Panc1 (cell line): ENCODE results near the gene ATP2B2. TPM values are rescaled to one million over a fixed set of nuclear protein-coding genes. Genes with fewer than 3 reads are reported as not detected.

Experiments used
- ATAC-seq: fragments of 200-7000 bp; cut with Tn5 transposase; 2 replicates; pipeline ENCODE4 v1.9.1; 2020; ENCODE audit warnings: mild to moderate bottlenecking, moderate library complexity
- BruUV-seq: library from RNA; stranded (reverse); fragments of 400-500 nt; replicated peaks from 2 replicates; lab custom pipeline; 2021; lab: Mats Ljungman, UMichigan
- CTCF ChIA-PET: fragments of 300-600 bp; sonication (Branson Sonifier 250); formaldehyde crosslinking; loops from one replicate; lab custom pipeline; 2022; ENCODE audit warnings: antibody characterized with exemption; lab: Charles Lee
- POLR2A ChIA-PET: fragments of 300-600 bp; sonication (Branson Sonifier 250); formaldehyde crosslinking; loops from one replicate; lab custom pipeline; 2022; ENCODE audit warnings: antibody characterized with exemption; lab: Charles Lee
- DNase-seq: peaks from one replicate; pipeline ENCODE4 v3.0.0-alpha.2; 2010; ENCODE audit warnings: low read depth, low spot score
- H3K27ac ChIP-seq: 2 replicates; pipeline ENCODE4 v1.5.1; 2011; ENCODE audit warnings: mild to moderate bottlenecking, low read length, inconsistent platforms
- H3K27me3 ChIP-seq: fragments of 200-500 bp; sonication (Bioruptor generic); 2 replicates; pipeline ENCODE4 v1.6.0; 2014; ENCODE audit warnings: low read length, inconsistent platforms; ENCODE audit not compliant: control insufficient read depth, insufficient read depth
- H3K36me3 ChIP-seq: fragments of 200-500 bp; sonication (Bioruptor generic); 2 replicates; pipeline ENCODE4 v1.5.1; 2014; ENCODE audit warnings: inconsistent platforms, mild to moderate bottlenecking, low read length, moderate library complexity; ENCODE audit not compliant: control insufficient read depth, insufficient read depth
- H3K4me1 ChIP-seq: 2 replicates; pipeline ENCODE4 v1.5.1; 2011; ENCODE audit warnings: inconsistent platforms, mild to moderate bottlenecking, low read length, moderate library complexity; ENCODE audit not compliant: control insufficient read depth, insufficient read depth
- H3K4me3 ChIP-seq, 2 experiments: 2 replicates each; pipeline ENCODE4 v1.5.1; 2011 to 2012; ENCODE audit warnings: low read depth in 2 of 2, low read length in 2 of 2, mild to moderate bottlenecking in 2 of 2, inconsistent platforms in 1 of 2, moderate library complexity in 1 of 2
- H3K9me3 ChIP-seq: fragments of 200-500 bp; sonication (Bioruptor generic); 2 replicates; pipeline ENCODE4 v1.5.1; 2014; ENCODE audit warnings: low read depth, mild to moderate bottlenecking, inconsistent platforms, low read length, moderate library complexity; ENCODE audit not compliant: control insufficient read depth, insufficient read depth
- CTCF ChIP-seq: fragments of 450-650 bp; IDR thresholded peaks from 2 replicates; pipeline ENCODE4 v1.5.1; 2017; ENCODE audit warnings: mild to moderate bottlenecking
- POLR2AphosphoS5 ChIP-seq: IDR thresholded peaks from 2 replicates; pipeline ENCODE4 v1.6.1; 2012; ENCODE audit warnings: mild to moderate bottlenecking, low read depth, low read length, moderate library complexity
- REST ChIP-seq, 2 experiments: IDR thresholded peaks; 2 replicates each; pipeline ENCODE4 v1.6.1; 2011 to 2012; ENCODE audit warnings: low read depth in 2 of 2, control low read depth in 1 of 2, low read length in 1 of 2, mild to moderate bottlenecking in 1 of 2, moderate library complexity in 1 of 2; ENCODE audit not compliant: insufficient read depth in 1 of 2
- SIN3A ChIP-seq: IDR thresholded peaks from 2 replicates; pipeline ENCODE4 v1.6.1; 2012; ENCODE audit warnings: low read depth, mild to moderate bottlenecking, low read length, moderate library complexity, borderline replicate concordance; ENCODE audit not compliant: insufficient read depth
- TCF7L2 ChIP-seq: IDR thresholded peaks from 2 replicates; pipeline ENCODE4 v1.6.1; 2011; ENCODE audit warnings: mild to moderate bottlenecking, low read depth, low read length, inconsistent platforms
- in situ Hi-C: cut with HindIII; loops from 2 replicates; pipeline ENCODE4 v1.10.0; 2016; ENCODE audit warnings: low sequenced_read_pairs, low pct_unique_long_range_greater_than_20kb
- intact Hi-C: fragments of 100-400 bp; cut with micrococcal nuclease; formaldehyde crosslinking; loops from one replicate; pipeline ENCODE4 v1.10.0; 2022; ENCODE audit not compliant: unreplicated experiment
- total RNA-seq: library from RNA; stranded (reverse); gene quantifications from one replicate; pipeline ENCODE4 v1.2.1, GENCODE V29; 2021; ENCODE audit not compliant: unreplicated experiment

The ATP2B2 gene
- total RNA-seq, 1 experiment from 2014 or later = not detected

- intact Hi-C loops = no loop called here
- H3K4me3 ChIP-seq = no peak overlapping the region
These were observed 17.3 kb downstream of the ATP2B2 start for GRCh38 chr3:10487988-10488633.

GRCh38 chr3:10485806-10486205, 19.6 kb downstream of the ATP2B2 start:
- Histone ChIP-seq H3K36me3 (no peaks in the 10 kb centered on the region), H3K4me3 (no peak overlapping the region), H3K4me1 (no peaks in the 10 kb centered on the region), H3K27me3 (no peaks in the 10 kb centered on the region), H3K27ac (no peak overlapping the region), H3K9me3 (no peaks in the 10 kb centered on the region)
- ATAC-seq (no peak), DNase-seq (no peak)
- CTCF ChIA-PET = no interaction called here
- POLR2A ChIA-PET = no interaction called here
- no peak for TF ChIP-seq REST (IDR thresholded peaks at IDR 0.05; ENCODE audit: insufficient read depth in 1 of 2, low read depth in 2 of 2, low read length in 1 of 2)
- TF ChIP-seq TCF7L2 = no peak
- no peak for TF ChIP-seq CTCF
- TF ChIP-seq POLR2AphosphoS5 = no peak
- TF ChIP-seq SIN3A = no peak
- in situ Hi-C loops (no loop called here), intact Hi-C loops (no loop called here)
- no TSS peak for BruUV-seq

More at GRCh38 chr3:10487988-10488633, 17.3 kb downstream of the ATP2B2 start:
- H3K36me3 ChIP-seq = no peaks in the 10 kb centered on the region
- DNase-seq = no peak
- H3K9me3 ChIP-seq = no peaks in the 10 kb centered on the region
- ATAC-seq = no peak
- ChIA-PET CTCF (no interaction called here), POLR2A (no interaction called here)
- no peaks in the 10 kb centered on the region for H3K27me3 ChIP-seq
- no peaks in the 10 kb centered on the region for H3K4me1 ChIP-seq
- BruUV-seq = no TSS peak
- TF ChIP-seq SIN3A (no peak), CTCF (no peak), REST (IDR thresholded peaks at IDR 0.05; ENCODE audit: insufficient read depth in 1 of 2, low read depth in 2 of 2, low read length in 1 of 2) (no peak), TCF7L2 (no peak), POLR2AphosphoS5 (no peak)
- in situ Hi-C loops = no loop called here
- H3K27ac ChIP-seq = no peak overlapping the region
